K562 (cell line): Measurements from ENCODE around the gene KRT8. TPM values are rescaled to one million over a fixed set of nuclear protein-coding genes. Genes with fewer than 3 reads are reported as not detected.
A peak's percentile ranks its signal among the peaks of the same experiment; 100 is the strongest.

Experiments used
- ATAC-seq: fragments of 200-7000 bp; cut with Tn5 transposase; 3 replicates; pipeline ENCODE4 v1.9.1; 2020; ENCODE audit warnings: moderate library complexity
- BruUV-seq: library from RNA; stranded (reverse); fragments of 400-500 nt; replicated peaks from 2 replicates; lab custom pipeline; 2021; lab: Mats Ljungman, UMichigan
- CTCF ChIA-PET: fragments of 300-600 bp; formaldehyde crosslinking; extraction: SDS; loops from one replicate; lab custom pipeline; 2021; ENCODE audit warnings: low intra/inter-chr PET ratio; lab: Yijun Ruan, JAX
- POLR2A ChIA-PET: fragments of 300-600, 350-650 bp; sonication (Branson Sonifier 250); formaldehyde crosslinking; extraction: SDS; loops from one replicate; lab custom pipeline; 2021; ENCODE audit warnings: antibody characterized with exemption, inconsistent platforms; lab: Yijun Ruan, JAX
- DNase-seq, 4 experiments: peaks; one replicate each; pipeline versions ENCODE4 v3.0.0 to v3.0.0-alpha.2; 2011 to 2018; ENCODE audit warnings: low spot score in 3 of 4, mixed read lengths in 3 of 4; ENCODE audit errors: extremely low read depth in 1 of 4
- FAIRE-seq: peaks from 2 replicates; lab custom pipeline; 2011; peaks lifted over from hg19 to GRCh38; lab: Jason Lieb, UNC
- H2AFZ ChIP-seq: 2 replicates; pipeline ENCODE4 v1.6.0; 2011; ENCODE audit warnings: low read depth, low read length, control low read depth, inconsistent platforms
- H3K27ac ChIP-seq: fragments of 200-600 bp; 3 replicates; pipeline ENCODE4 v1.8.0; 2011; ENCODE audit warnings: low read depth, mild to moderate bottlenecking, control low read depth, inconsistent platforms, low read length, moderate library complexity, mixed read lengths; ENCODE audit errors: extremely low read depth
- H3K27me3 ChIP-seq, 2 experiments: fragments of 300-600 bp in 1 of 2; 2 replicates in 1 of 2; 3 replicates in 1 of 2; pipeline versions ENCODE4 v1.6.0 to v1.8.0; 2011; ENCODE audit warnings: inconsistent platforms in 2 of 2, low read length in 2 of 2, mild to moderate bottlenecking in 1 of 2, mixed read lengths in 1 of 2, moderate library complexity in 1 of 2; ENCODE audit not compliant: control insufficient read depth in 2 of 2, insufficient read depth in 2 of 2
- H3K36me3 ChIP-seq: fragments of 300-600 bp; 3 replicates; pipeline ENCODE4 v1.8.0; 2011; ENCODE audit warnings: mild to moderate bottlenecking, low read length, inconsistent platforms; ENCODE audit not compliant: control insufficient read depth, insufficient read depth
- H3K4me1 ChIP-seq, 2 experiments: fragments of 200-600 bp in 1 of 2; replicated peaks in 1 of 2; 2 replicates in 1 of 2; 3 replicates in 1 of 2; pipeline versions ENCODE4 v1.5.1 to v1.8.0; 2011; ENCODE audit warnings: inconsistent platforms in 2 of 2, low read length in 2 of 2, mild to moderate bottlenecking in 1 of 2, mixed read lengths in 1 of 2, moderate library complexity in 1 of 2; ENCODE audit not compliant: control insufficient read depth in 2 of 2, insufficient read depth in 2 of 2
- H3K4me2 ChIP-seq: 2 replicates; pipeline ENCODE4 v1.6.1; 2011; ENCODE audit warnings: low read length, control low read depth, inconsistent platforms, mixed read lengths; ENCODE audit not compliant: insufficient read depth
- H3K4me3 ChIP-seq: fragments of 200-600 bp; sonication (generic), shearing (Covaris generic); 2 replicates; pipeline ENCODE4 v1.5.1; 2016; ENCODE audit warnings: control low read depth, inconsistent platforms
- H3K79me2 ChIP-seq: fragments of 200-600 bp; 3 replicates; pipeline ENCODE4 v1.8.0; 2011; ENCODE audit warnings: low read length, inconsistent platforms; ENCODE audit not compliant: control insufficient read depth, insufficient read depth
- H3K9ac ChIP-seq, 2 experiments: 2 replicates each; pipeline versions ENCODE4 v1.6.0 to v1.6.1; 2011; ENCODE audit warnings: low read depth in 2 of 2, low read length in 2 of 2, control low read depth in 1 of 2, inconsistent platforms in 1 of 2, mild to moderate bottlenecking in 1 of 2, mixed read lengths in 1 of 2; ENCODE audit not compliant: insufficient read depth in 1 of 2
- H3K9me1 ChIP-seq: one replicate; pipeline ENCODE4 v1.6.0; 2011; ENCODE audit warnings: inconsistent platforms, mild to moderate bottlenecking, low read length, moderate library complexity; ENCODE audit not compliant: control insufficient read depth, insufficient read depth
- H3K9me3 ChIP-seq: replicated peaks from 2 replicates; pipeline ENCODE4 v1.5.1; 2011; ENCODE audit warnings: low read depth, low read length, inconsistent platforms; ENCODE audit not compliant: control insufficient read depth, insufficient read depth
- H4K20me1 ChIP-seq: replicated peaks from 2 replicates; pipeline ENCODE4 v1.6.1; 2011; ENCODE audit warnings: low read length, inconsistent platforms, mixed read lengths; ENCODE audit not compliant: control insufficient read depth, insufficient read depth
- ARID4B ChIP-seq: sonication (generic); formaldehyde crosslinking; IDR thresholded peaks from 2 replicates; pipeline ENCODE4 v1.8.0; 2022; ENCODE audit warnings: mild to moderate bottlenecking, missing genetic modification reagents
- BCOR ChIP-seq: fragments of 450-650 bp; IDR thresholded peaks from 2 replicates; pipeline ENCODE4 v1.6.1; 2016
- BRF2 ChIP-seq: IDR thresholded peaks from 3 replicates; pipeline ENCODE4 v1.6.1; 2011; ENCODE audit warnings: borderline replicate concordance, mild to moderate bottlenecking; ENCODE audit not compliant: insufficient read length, insufficient read depth
- CBX2 ChIP-seq: fragments of 200-600 bp; sonication (generic); IDR thresholded peaks from one replicate; pipeline ENCODE4 v1.6.1; 2012; ENCODE audit warnings: mild to moderate bottlenecking, low read length, inconsistent platforms; ENCODE audit not compliant: insufficient read depth, poor library complexity, severe bottlenecking
- DMBX1 ChIP-seq: fragments of 250-450 bp; sonication (Bioruptor Pico); IDR thresholded peaks from 2 replicates; pipeline ENCODE4 v1.8.0; 2022; ENCODE audit warnings: inconsistent platforms, mild to moderate bottlenecking, moderate library complexity, borderline replicate concordance
- DNMT1 ChIP-seq: fragments of 450-650 bp; IDR thresholded peaks from 2 replicates; pipeline ENCODE4 v1.6.1; 2016; ENCODE audit warnings: antibody characterized with exemption, mild to moderate bottlenecking
- HDAC3 ChIP-seq: fragments of 450-650 bp; IDR thresholded peaks from 2 replicates; pipeline ENCODE4 v1.6.1; 2018; ENCODE audit warnings: borderline replicate concordance, mild to moderate bottlenecking, moderate library complexity; ENCODE audit not compliant: partially characterized antibody
- KDM1A ChIP-seq, 2 experiments: fragments of 450-650 bp; IDR thresholded peaks; 2 replicates each; pipeline ENCODE4 v1.6.1; 2016; ENCODE audit warnings: mild to moderate bottlenecking in 2 of 2
- NFRKB ChIP-seq: fragments of 450-650 bp; IDR thresholded peaks from 2 replicates; pipeline ENCODE4 v1.6.1; 2016; ENCODE audit warnings: low read depth
- RBM25 ChIP-seq: fragments of 200-400 bp; formaldehyde crosslinking; IDR thresholded peaks from 2 replicates; pipeline ENCODE4 v1.6.1; 2018; ENCODE audit warnings: low read length, low read depth, moderate library complexity; ENCODE audit not compliant: severe bottlenecking
- SETDB1 ChIP-seq: IDR thresholded peaks from one replicate; pipeline ENCODE4 v1.6.1; 2012; ENCODE audit warnings: low read length, control low read depth, inconsistent platforms
- ZFP36 ChIP-seq: fragments of 150-350 bp; IDR thresholded peaks from 2 replicates; pipeline ENCODE4 v1.6.1; 2018; ENCODE audit warnings: low read length, low read depth; ENCODE audit not compliant: partially characterized antibody
- ZNF232 ChIP-seq: sonication (generic); formaldehyde crosslinking; IDR thresholded peaks from 2 replicates; pipeline ENCODE4 v1.8.0; 2022; ENCODE audit warnings: mild to moderate bottlenecking, missing genetic modification reagents
- ZNF408 ChIP-seq: fragments of 250-450 bp; sonication (Bioruptor Pico); IDR thresholded peaks from 2 replicates; pipeline ENCODE4 v1.4.0; 2020; ENCODE audit warnings: low read depth, mild to moderate bottlenecking, moderate library complexity
- WGBS: fragments of 100-300 bp; shearing (Covaris generic); methylation state at CpG from one replicate; pipeline ENCODE4 v1.1.6; 2016; ENCODE audit warnings: low coverage, mixed read lengths; ENCODE audit not compliant: insufficient coverage; ENCODE audit errors: missing lambda C conversion rate; 5-methylcytosine and 5-hydroxymethylcytosine counted together
- in situ Hi-C: fragments of 300-500 bp; cut with MboI; formaldehyde crosslinking; loops from 4 replicates; pipeline ENCODE4 v1.15.0; 2018; ENCODE audit warnings: inconsistent platforms, mixed read lengths
- intact Hi-C: fragments of 100-400 bp; cut with micrococcal nuclease; formaldehyde crosslinking; loops from 2 replicates; pipeline ENCODE4 v1.14.2; 2022
- polyA plus RNA-seq, 8 experiments: library from polyadenylated mRNA; depleted of rRNA in 4 of 8; stranded (reverse) in 5 of 8; unstranded in 3 of 8; fragments of >200 nt; fragmentation: Nextera tagmentation in 2 of 8; fragmentation: Illumina TruSeq in 1 of 8; extraction: Ambion mirVana in 2 of 8; extraction: Trizol in 1 of 8; gene quantifications; 2 replicates each; pipeline versions ENCODE4 v1.2.1 to v1.2.3, GENCODE V29; 2011 to 2014; ENCODE audit warnings: inconsistent platforms in 1 of 8, missing spikeins in 1 of 8
- total RNA-seq, 7 experiments: library from RNA; depleted of rRNA in 6 of 7; stranded (reverse); fragments of >200 nt in 6 of 7; fragmentation: Illumina TruSeq in 2 of 7; extraction: Trizol in 2 of 7; gene quantifications; 2 replicates each; pipeline versions ENCODE4 v1.2.1 to v1.2.3, GENCODE V29; 2011 to 2021; ENCODE audit warnings: low replicate concordance in 1 of 7

Gene KRT8
- total and polyA plus RNA-seq, 9 of the 15 experiments (the other 6 are each of a cell fraction or from before 2014, with no cell fraction given): 41.5 to 661 (median 260) TPM

DNA sequence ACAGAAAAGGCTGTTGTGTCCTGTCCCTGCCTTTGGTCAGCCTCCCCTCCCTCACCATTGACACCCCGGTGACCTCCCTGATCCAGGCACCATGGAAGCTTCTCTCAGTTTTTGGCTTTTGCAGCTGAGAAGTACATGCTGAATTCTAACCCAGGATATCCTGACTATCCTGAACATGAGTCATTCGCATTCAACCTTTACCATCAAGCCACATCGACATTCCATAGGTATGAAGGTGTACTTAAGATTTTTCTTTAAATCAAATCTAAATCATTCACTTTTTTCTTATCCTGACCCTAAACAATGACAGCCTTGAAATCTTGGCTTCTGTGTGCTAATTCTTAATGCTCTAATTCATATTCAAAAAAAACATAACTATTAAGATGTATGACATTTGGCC is 47.4 kb downstream of the KRT8 start (continued):
- TF ChIP-seq ARID4B (CRISPR knock-in tag) (no peak), HDAC3 (no peak), ZNF408 (CRISPR knock-in tag) (no peak), ZNF232 (CRISPR knock-in tag) (no peak)

DNA sequence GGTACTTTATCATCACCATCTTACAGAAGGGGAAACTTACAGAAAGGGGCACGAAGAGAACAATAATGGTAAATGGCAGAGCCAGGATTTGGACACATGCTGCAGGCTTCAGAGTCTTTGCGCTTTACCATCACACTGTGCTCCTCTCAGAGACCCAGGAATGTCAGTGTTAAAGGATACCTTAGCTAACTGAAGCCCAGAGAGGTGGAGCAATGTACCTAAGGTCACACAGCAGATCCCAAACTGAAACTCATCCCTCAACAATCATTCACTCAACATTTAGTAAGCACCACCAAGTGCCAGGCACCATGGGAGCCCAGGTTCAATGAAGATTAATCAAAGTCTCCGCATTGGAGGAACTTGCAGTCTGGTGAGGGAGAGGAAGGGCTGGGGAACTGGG is 48.1 kb downstream of the KRT8 start:
- H3K4me1 ChIP-seq: no peaks in the 10 kb centered on the region
- no peak overlapping the region for H3K9ac ChIP-seq
- no TSS peak for BruUV-seq
- H2AFZ ChIP-seq: no peak overlapping the region
- H3K9me1 ChIP-seq: no peaks in the 10 kb centered on the region
- peaks cover 2% of the 10 kb centered on the region; the same call in 1 of the 2 replicates for H4K20me1 ChIP-seq
- DNase-seq (no peak), ATAC-seq (no peak), FAIRE-seq (peak; percentile 73)
- WGBS: 10% methylated on average over 3 of the region's 3 CpGs
- no peak overlapping the region for H3K4me3 ChIP-seq
- ChIA-PET CTCF (no interaction called here), POLR2A (interaction anchor here (0.9 kb wide), 1 partner anchor 165 kb away, joined by 3 read pairs; no protein-coding TSS in a partner anchor)
- no peak overlapping the region for H3K4me2 ChIP-seq
- H3K36me3 ChIP-seq: no peaks in the 10 kb centered on the region
- H3K79me2 ChIP-seq: no peaks in the 10 kb centered on the region
- no peaks in the 10 kb centered on the region for H3K9me3 ChIP-seq
- in situ Hi-C loops (no loop called here), intact Hi-C loops (no loop called here)
- peaks cover 0 to 34% of the 10 kb centered on the region in 2 experiments; a peak in 3 of 5 replicates for H3K27me3 ChIP-seq
- H3K27ac ChIP-seq: no peak overlapping the region
- no peak for TF ChIP-seq BRF2
- TF ChIP-seq KDM1A (IDR thresholded peaks at IDR 0.05): 0 out of 4 replicates have a peak, but pooled peaks of 1 of the 2 experiments have one; percentile 15
- peak; percentile 75 for TF ChIP-seq RBM25
- TF ChIP-seq NFRKB: no peak
- no peak for TF ChIP-seq SETDB1
- no peak for TF ChIP-seq CBX2
- TF ChIP-seq DMBX1: no peak
- TF ChIP-seq DNMT1: no peak
- TF ChIP-seq BCOR: peak; percentile 72
- TF ChIP-seq ZFP36: peak; percentile 78
